MCF 10A (cell line): ENCODE results near the gene ARHGEF12. TPM values are rescaled to one million over a fixed set of nuclear protein-coding genes. Genes with fewer than 3 reads are reported as not detected.
A peak's percentile ranks its signal among the peaks of the same experiment; 100 is the strongest.

Source experiments
- BruUV-seq: library from RNA; stranded (reverse); fragments of 400-500 nt; replicated peaks from 2 replicates; lab custom pipeline; 2021; lab: Mats Ljungman, UMichigan
- CTCF ChIA-PET: fragments of 300-600 bp; sonication (Branson Sonifier 250); formaldehyde crosslinking; extraction: SDS; loops from one replicate; lab custom pipeline; 2021; ENCODE audit warnings: antibody characterized with exemption, inconsistent platforms; lab: Yijun Ruan, JAX
- POLR2A ChIA-PET: fragments of 300-600, 350-650 bp; sonication (Branson Sonifier 250); formaldehyde crosslinking; extraction: SDS; loops from one replicate; lab custom pipeline; 2020; ENCODE audit warnings: antibody characterized with exemption, inconsistent platforms; lab: Yijun Ruan, JAX
- DNase-seq: peaks from one replicate; pipeline ENCODE4 v3.0.0-alpha.2; 2018; ENCODE audit not compliant: unreplicated experiment
- H3K27ac Mint-ChIP-seq: one replicate; pipeline ENCODE4 v1.8.0; 2022; ENCODE audit warnings: mild to moderate bottlenecking, low read depth, mixed read lengths; ENCODE audit not compliant: unreplicated experiment
- H3K27me3 Mint-ChIP-seq: one replicate; pipeline ENCODE4 v1.8.0; 2022; ENCODE audit warnings: mixed read lengths; ENCODE audit not compliant: insufficient read depth, unreplicated experiment
- H3K36me3 Mint-ChIP-seq: one replicate; pipeline ENCODE4 v1.8.0; 2022; ENCODE audit warnings: mild to moderate bottlenecking, moderate library complexity, mixed read lengths; ENCODE audit not compliant: insufficient read depth, unreplicated experiment
- H3K4me1 Mint-ChIP-seq: one replicate; pipeline ENCODE4 v1.8.0; 2022; ENCODE audit warnings: mixed read lengths; ENCODE audit not compliant: insufficient read depth, unreplicated experiment
- H3K4me3 Mint-ChIP-seq: one replicate; pipeline ENCODE4 v1.8.0; 2022; ENCODE audit warnings: mild to moderate bottlenecking, moderate library complexity, mixed read lengths; ENCODE audit not compliant: unreplicated experiment
- H3K9me3 Mint-ChIP-seq: one replicate; pipeline ENCODE4 v1.8.0; 2022; ENCODE audit warnings: mixed read lengths; ENCODE audit not compliant: unreplicated experiment
- CTCF ChIP-seq: fragments of 200-600 bp; IDR thresholded peaks from one replicate; pipeline ENCODE4 v1.8.0; 2022; ENCODE audit warnings: antibody characterized with exemption, mild to moderate bottlenecking; ENCODE audit not compliant: unreplicated experiment
- intact Hi-C: fragments of 100-400 bp; cut with micrococcal nuclease; formaldehyde crosslinking; loops from 2 replicates; pipeline ENCODE4 v1.14.1; 2022
- total RNA-seq: library from RNA; stranded (reverse); gene quantifications from 2 replicates; pipeline ENCODE4 v1.2.3, GENCODE V29; 2022

Gene ARHGEF12
- total RNA-seq, 1 experiment from 2014 or later, result 61.2 TPM

- intact Hi-C loops, result no loop called here
- POLR2A ChIA-PET, result interaction anchor here (0.9 to 9.1 kb wide), 8 partner anchors 9 to 74 kb away, joined by 3 to 84 read pairs (median 5); partner anchors contain the start of gene ARHGEF12
- H3K36me3 Mint-ChIP-seq, result peaks cover 12% of the 10 kb centered on the region
- no peak for TF ChIP-seq CTCF
- CTCF ChIA-PET, result interaction anchor here (2.0 to 2.1 kb wide), 2 partner anchors 70 to 75 kb away, joined by 4 to 5 read pairs; no protein-coding TSS in a partner anchor
- no peak overlapping the region for H3K4me3 Mint-ChIP-seq
- BruUV-seq, result no TSS peak
- DNase-seq, result no peak
- no peaks in the 10 kb centered on the region for H3K27me3 Mint-ChIP-seq
- H3K27ac Mint-ChIP-seq, result no peak overlapping the region
- H3K9me3 Mint-ChIP-seq, result no peaks in the 10 kb centered on the region
- H3K4me1 Mint-ChIP-seq, result peaks cover 21% of the 10 kb centered on the region
Observed at GRCh38 chr11:120409655-120410054, 73.4 kb downstream of the ARHGEF12 start.

- no TSS peak for BruUV-seq
- Mint-ChIP-seq H3K4me3 (no peak overlapping the region), H3K27me3 (no peaks in the 10 kb centered on the region), H3K4me1 (peaks cover 21% of the 10 kb centered on the region), H3K27ac (no peak overlapping the region), H3K9me3 (no peaks in the 10 kb centered on the region), H3K36me3 (peaks cover 12% of the 10 kb centered on the region)
- POLR2A ChIA-PET, result interaction anchor here (0.6 to 9.1 kb wide), 10 partner anchors 10 to 395 kb away, joined by 3 to 84 read pairs (median 5); partner anchors contain the start of gene ARHGEF12
- intact Hi-C loops, result no loop called here
- CTCF ChIA-PET, result interaction anchor here (0.5 to 2.1 kb wide), 7 partner anchors 13 to 263 kb away, joined by 3 to 5 read pairs (median 4); no protein-coding TSS in a partner anchor
- TF ChIP-seq CTCF, result no peak
- no peak for DNase-seq
Observed at GRCh38 chr11:120410622-120411380, 74.6 kb downstream of the ARHGEF12 start.

GRCh38 chr11:120413480-120413879 lies 77.3 kb downstream of the ARHGEF12 start:
- H3K27ac Mint-ChIP-seq, result peak overlapping the region; percentile 55
- intact Hi-C loops, result no loop called here
- no peaks in the 10 kb centered on the region for H3K9me3 Mint-ChIP-seq
- H3K4me3 Mint-ChIP-seq, result peak overlapping the region; percentile 13
- no TSS peak for BruUV-seq
- peaks cover 21% of the 10 kb centered on the region for H3K4me1 Mint-ChIP-seq
- no peaks in the 10 kb centered on the region for H3K27me3 Mint-ChIP-seq
- ChIA-PET POLR2A (interaction anchor here (0.5 to 9.1 kb wide), 12 partner anchors 9 to 87 kb away, joined by 3 to 84 read pairs (median 6); partner anchors contain the start of gene ARHGEF12), CTCF (no interaction called here)
- TF ChIP-seq CTCF, result no peak
- peak; percentile 20 for DNase-seq
- H3K36me3 Mint-ChIP-seq, result peaks cover 12% of the 10 kb centered on the region

- no TSS peak for BruUV-seq
- Mint-ChIP-seq H3K9me3 (no peaks in the 10 kb centered on the region), H3K36me3 (peaks cover 21% of the 10 kb centered on the region), H3K4me3 (no peak overlapping the region), H3K4me1 (peaks cover 8% of the 10 kb centered on the region), H3K27ac (no peak overlapping the region), H3K27me3 (no peaks in the 10 kb centered on the region)
- no peak for TF ChIP-seq CTCF
- DNase-seq, result no peak
- ChIA-PET POLR2A (interaction anchor here (0.7 to 2.1 kb wide), 3 partner anchors 9 to 17 kb away, joined by 3 to 12 read pairs (median 4); no protein-coding TSS in a partner anchor), CTCF (no interaction called here)
- intact Hi-C loops, result no loop called here
Observed at GRCh38 chr11:120420572-120420971, 84.4 kb downstream of the ARHGEF12 start.
